Measurements from ENCODE around the gene CRYBB1. TPM values are rescaled to one million over a fixed set of nuclear protein-coding genes. Genes with fewer than 3 reads are reported as not detected.

CRYBB1 gene
- total RNA-seq: not detected

GRCh38 chr22:26617271-26618199 lies at the start of gene CRYBB1:
Gene CRYBB1 (minus strand): TSS chr22:26618027. CDS start chr22:26616319, 1,708 bp downstream.

GRCh38 chr22:26656891-26657851 lies 39.3 kb upstream of the CRYBB1 start, which contains the start of gene MIAT:
Gene MIAT (plus strand): TSS chr22:26657588.

GRCh38 chr22:26621663-26622062 lies 3.8 kb upstream of the CRYBB1 start, which contains the start of gene CRYBA4:
Gene CRYBA4 (plus strand): TSS chr22:26621963. CDS start chr22:26622597, 634 bp downstream.

GRCh38 chr22:26589845-26590736 lies 27.7 kb downstream of the CRYBB1 start, which contains the start of gene TPST2:
Gene TPST2 (minus strand): TSS chr22:26590132. CDS start chr22:26541630, 48,502 bp downstream.

Small RNA genes lying within 50 kb of the gene (small RNA-seq; reads per million reads assigned to genes)
- gene MIR548J: 10.6 to 20.1 reads per million in 2 donors
- gene RF01874: 0 reads per million in 2 donors

Other genes with a start within 250 kb of the CRYBB1 start
- gene ASPHD2, start 188.8 kb downstream of the CRYBB1 start, total RNA-seq: 1 to 10 TPM; 1.0 to 2.3 TPM
- gene HPS4, start 134.2 kb downstream of the CRYBB1 start, total RNA-seq: 100 to 1,000 TPM; 196 to 234 TPM
- gene SRRD, start 134.2 kb downstream of the CRYBB1 start, total RNA-seq: 10 to 100 TPM; 36.5 to 39.6 TPM
- 10 to 100 TPM; 31.3 to 37.0 TPM for gene TFIP11, start 105.6 kb downstream of the CRYBB1 start, total RNA-seq
- 10 to 100 TPM; 18.6 to 33.0 TPM for gene TPST2, start 27.9 kb downstream of the CRYBB1 start, total RNA-seq
- gene CRYBA4, start 3.9 kb upstream of the CRYBB1 start, total RNA-seq: not detected
- gene MIAT, start 39.6 kb upstream of the CRYBB1 start, total RNA-seq: under 1 TPM; 0.33 to 0.34 TPM

Data from melanocyte of skin (primary cell).